Epithelial cell of prostate (primary cell): ENCODE measurements around the gene ITGA11.

ENCODE experiments used
- DNase-seq: peaks from one replicate; pipeline ENCODE4 v3.0.0-alpha.2; 2011; ENCODE audit warnings: low read depth, low spot score
- H3K27ac ChIP-seq: fragments of 450-650 bp; 2 replicates; pipeline ENCODE4 v1.5.1; 2017; ENCODE audit warnings: mild to moderate bottlenecking

The ITGA11 gene

GRCh38 chr15:68318008-68318835 is 113.7 kb downstream of the ITGA11 start:
- H3K27ac ChIP-seq, result no peak overlapping the region
- no peak for DNase-seq

DNA sequence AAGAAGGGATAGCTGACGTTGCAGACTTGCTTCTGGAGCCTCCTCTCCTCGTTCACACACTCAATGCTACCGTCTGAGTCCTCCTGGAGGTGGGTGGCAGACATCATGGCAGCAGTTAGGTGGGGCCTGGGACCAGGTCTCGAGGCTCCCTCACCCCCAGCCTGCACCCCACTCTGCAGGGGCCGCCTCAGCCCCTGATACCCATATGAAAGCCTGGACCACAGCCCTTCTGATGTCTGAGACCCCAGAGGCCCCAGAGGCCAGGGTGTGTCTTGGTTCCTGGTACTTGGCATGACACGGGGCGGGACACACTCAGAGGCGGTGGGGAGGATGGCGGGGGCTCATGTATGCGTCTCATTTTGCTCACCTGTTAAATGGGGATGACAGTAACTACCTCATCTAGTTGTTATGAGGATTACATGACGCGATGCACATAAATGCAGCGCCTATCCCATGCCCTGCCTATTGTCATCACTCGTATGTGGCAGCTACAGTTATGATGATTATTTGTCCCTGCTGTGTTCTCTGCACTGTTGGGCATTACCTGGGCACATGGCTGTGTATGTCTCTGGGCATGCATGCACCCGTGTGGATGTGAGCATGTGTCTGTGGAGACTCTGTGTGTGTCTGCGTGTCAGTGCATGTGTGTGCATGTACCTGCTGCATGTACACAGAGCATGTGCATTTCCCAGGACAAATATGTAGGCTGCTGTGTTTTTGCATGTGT is 114.5 kb downstream of the ITGA11 start:
- no peak overlapping the region for H3K27ac ChIP-seq
- no peak for DNase-seq

- no peak for DNase-seq
- no peak overlapping the region for H3K27ac ChIP-seq
Measured at GRCh38 chr15:68316061-68316804, 115.7 kb downstream of the ITGA11 start.

GRCh38 chr15:68315495-68316031 is 116.4 kb downstream of the ITGA11 start:
- no peak for DNase-seq
- H3K27ac ChIP-seq, result no peak overlapping the region

- H3K27ac ChIP-seq, result no peak overlapping the region
- no peak for DNase-seq
Measured at GRCh38 chr15:68315035-68315434, 116.9 kb downstream of the ITGA11 start.

DNA sequence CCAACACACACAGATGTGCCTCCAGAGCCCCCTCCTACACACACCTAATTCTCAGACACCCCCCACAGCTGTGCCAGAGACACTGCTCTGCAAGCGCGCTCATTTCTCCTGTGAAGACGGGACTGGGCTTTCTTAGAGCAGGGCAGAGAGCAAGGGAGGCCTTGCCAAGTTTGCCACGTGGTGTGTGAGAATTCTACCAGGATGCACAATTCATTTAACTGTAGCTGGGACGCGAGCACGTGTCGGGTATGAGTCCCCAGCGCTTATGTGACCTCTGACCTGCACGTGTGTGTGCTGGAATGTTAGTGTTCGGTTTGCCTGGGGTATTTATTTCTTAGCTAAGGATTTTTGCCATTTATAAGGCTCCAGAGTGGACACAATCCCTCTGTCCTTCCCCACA is 117.4 kb downstream of the ITGA11 start:
- DNase-seq, result no peak

DNA sequence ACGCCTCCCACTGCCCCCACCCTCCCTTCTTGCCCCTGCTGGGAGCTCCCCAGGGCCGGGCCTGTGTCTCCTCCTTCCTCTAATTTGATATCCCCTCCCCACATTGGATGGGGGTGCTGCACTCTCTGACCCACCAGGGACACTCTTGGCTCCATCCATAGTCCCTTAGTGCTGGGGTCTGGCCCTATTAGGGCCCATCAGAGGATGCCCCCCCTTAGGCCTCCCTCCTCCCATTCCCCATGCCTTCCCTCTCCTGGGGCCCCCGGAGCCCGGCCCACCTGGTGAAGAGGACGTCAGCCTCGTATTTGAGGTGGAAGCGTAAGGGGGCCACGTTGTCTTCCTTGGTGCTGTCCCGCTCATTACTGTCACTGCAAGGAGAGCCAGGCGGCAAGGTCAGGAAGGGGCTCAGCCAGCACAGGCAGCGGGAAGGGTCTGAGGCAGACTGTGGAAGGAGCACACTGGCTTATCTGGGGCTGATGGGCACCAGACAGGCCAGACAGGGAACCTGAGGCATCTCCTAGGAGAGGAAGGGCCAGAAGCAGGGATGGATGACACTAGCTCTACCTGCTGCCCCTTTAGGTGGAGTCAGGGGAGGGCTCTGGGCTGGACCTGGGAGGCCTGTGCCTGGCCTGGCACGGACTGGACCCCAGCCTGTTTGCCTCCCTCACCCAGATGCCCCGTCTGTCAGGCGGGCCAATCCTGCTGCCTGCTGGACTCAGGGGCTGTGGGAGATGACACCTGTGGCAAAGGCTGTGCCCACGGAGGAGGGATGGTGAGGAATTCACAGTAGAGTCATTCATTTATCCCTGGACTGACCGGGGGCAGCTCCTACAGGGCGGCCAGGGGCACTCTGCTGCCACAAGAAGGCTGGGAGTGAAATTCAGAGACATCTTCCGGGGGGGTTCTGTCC is 118.2 kb downstream of the ITGA11 start:
- no peak for DNase-seq
- H3K27ac ChIP-seq, result no peak overlapping the region

More for the DNA sequence above, 117.4 kb downstream of the ITGA11 start:
- H3K27ac ChIP-seq, result no peak overlapping the region

DNA sequence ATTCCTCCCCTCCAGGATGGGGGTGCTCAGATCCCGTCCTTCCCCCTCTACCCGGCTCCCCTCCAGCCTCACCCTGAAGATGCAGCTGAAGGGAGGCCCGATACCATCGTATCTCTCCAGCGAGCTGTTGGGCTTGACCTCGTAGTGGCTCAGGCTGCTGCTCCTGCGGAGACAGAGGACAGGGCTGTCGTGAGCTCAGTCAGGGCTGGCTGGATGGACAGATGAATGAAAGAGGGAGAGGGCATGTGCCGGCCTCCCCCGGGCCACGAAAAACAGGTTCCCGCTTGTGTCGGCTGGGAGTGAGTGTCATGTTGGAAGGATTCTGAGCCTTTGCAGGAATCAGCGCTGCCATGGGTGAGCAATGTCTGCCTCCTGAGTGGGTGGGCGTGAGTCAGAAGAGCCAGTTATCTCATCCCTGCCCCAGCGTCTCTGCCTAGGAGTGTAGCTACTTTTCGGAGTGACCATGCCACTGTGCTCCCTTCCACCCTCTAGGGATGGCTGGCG is 119.2 kb downstream of the ITGA11 start:
- DNase-seq, result peak; percentile 26
- no peak overlapping the region for H3K27ac ChIP-seq

- no peak overlapping the region for H3K27ac ChIP-seq
- DNase-seq, result no peak
Measured at GRCh38 chr15:68311859-68312557, 120.0 kb downstream of the ITGA11 start.

DNA sequence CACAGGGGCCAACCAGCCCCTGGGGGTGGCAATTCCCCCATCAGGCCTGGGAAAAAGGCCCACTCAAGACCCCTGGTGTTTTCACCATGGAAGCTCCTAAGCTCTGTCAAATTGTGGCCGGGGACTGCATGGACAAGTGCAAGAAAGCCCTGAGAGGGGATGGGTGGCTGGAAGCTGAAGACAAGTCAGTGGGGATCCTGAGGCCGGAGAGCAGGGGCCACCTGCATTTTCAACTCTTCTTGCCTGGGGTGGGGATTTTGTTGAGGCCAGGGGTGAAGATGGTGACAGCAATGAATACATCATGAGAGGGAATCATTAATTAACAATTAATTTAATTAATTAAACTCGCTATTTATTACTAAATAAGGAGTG is 120.5 kb downstream of the ITGA11 start:
- H3K27ac ChIP-seq, result no peak overlapping the region
- DNase-seq, result no peak

DNA sequence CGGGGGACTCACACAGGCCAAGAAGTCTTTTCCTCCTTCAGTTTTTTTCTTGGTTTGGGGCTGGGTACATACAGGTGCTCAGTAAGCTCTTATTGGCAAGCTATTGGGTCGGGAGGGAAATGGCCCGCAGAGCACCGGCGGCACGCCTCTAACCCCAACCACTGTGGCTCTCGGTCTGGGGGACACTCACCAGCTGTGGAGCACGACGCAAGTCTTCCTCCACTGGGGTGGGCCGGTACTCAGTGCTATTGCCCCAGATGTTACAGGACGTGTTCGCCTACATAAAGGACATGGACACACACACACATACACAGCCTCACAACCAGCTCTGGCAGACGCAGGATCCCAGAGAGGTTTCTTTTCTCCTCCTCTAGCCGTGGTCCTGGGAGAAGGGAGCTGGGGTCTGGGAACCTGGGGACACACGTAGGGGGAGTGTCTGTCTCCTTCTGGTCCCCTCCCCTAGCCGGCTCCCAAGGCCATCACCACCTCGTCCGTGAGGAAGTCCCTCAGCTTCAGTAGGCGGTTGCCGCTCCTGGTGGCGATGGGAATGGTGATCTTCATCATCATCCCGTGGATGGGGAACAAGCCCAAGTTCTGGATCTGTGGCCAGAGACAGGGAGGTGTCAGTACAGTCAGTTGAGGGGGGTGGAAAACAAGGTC is 121.0 kb downstream of the ITGA11 start:
- DNase-seq, result no peak
- no peak overlapping the region for H3K27ac ChIP-seq

GRCh38 chr15:68310178-68310803 is 121.7 kb downstream of the ITGA11 start:
- no peak overlapping the region for H3K27ac ChIP-seq
- no peak for DNase-seq

GRCh38 chr15:68309024-68309423 is 122.9 kb downstream of the ITGA11 start:
- DNase-seq, result no peak
- H3K27ac ChIP-seq, result no peak overlapping the region

- no peak overlapping the region for H3K27ac ChIP-seq
- no peak for DNase-seq
Measured at GRCh38 chr15:68307131-68307928, 124.6 kb downstream of the ITGA11 start.

GRCh38 chr15:68305420-68305871 is 126.5 kb downstream of the ITGA11 start:
- DNase-seq, result no peak
- peak overlapping the region; percentile 56 for H3K27ac ChIP-seq

DNA sequence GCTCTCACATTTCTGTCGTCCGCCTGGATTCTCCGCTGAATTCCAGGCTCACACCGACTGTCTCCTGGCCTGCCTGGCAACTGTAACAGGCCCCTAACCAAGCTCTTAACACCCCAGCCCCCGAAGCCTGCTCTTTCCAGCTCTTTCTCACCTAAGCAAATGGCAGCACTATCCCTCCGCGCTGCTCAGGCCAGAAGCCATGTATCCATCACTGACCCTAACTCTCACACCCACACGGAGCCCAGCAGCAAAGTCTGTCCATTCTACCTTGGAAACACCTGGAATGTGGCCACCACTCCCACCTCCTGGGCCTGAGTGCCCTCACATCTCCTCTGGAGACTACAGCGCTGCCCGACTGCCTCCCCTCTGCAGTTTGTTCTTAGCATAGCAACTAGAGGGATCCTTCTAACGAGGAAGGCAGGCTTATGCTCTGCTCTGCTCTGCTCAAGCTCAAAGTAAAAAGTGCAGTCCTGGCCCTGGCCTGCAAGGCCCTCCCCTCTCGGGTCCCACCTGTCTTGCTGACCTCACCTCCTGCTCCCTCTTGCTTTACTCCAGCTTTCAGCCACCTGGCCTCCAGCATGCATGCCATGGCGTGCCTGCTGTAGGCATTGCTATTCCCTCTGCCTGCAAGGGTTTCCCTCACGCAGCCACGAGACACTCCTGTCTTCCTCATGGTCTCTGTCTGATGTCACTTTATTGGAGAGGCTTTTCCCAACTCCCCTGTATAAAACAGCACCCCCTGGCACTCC is 127.2 kb downstream of the ITGA11 start:
- peak overlapping the region; percentile 56 for H3K27ac ChIP-seq
- DNase-seq, result peak; percentile 55
